Esophagus squamous epithelium (tissue), 5 donors: ENCODE results near the gene CAMK2G. TPM values are rescaled to one million over a fixed set of nuclear protein-coding genes. Genes with fewer than 3 reads are reported as not detected.
A peak's percentile ranks its signal among the peaks of the same experiment; 100 is the strongest.

Source experiments
- DNase-seq: peaks from one replicate; lab custom pipeline; 2025; lab: John Stamatoyannopoulos, UW
- H3K27ac ChIP-seq, 4 donors: fragments of 200-600 bp; sonication (generic); one replicate each; pipeline ENCODE4 v1.5.1; 2016 to 2019; ENCODE audit warnings: mild to moderate bottlenecking in 1 of 4
- H3K27me3 ChIP-seq, 4 donors: fragments of 200-600 bp; sonication (generic); 1 replicate in 3 of 4; 2 replicates in 1 of 4; pipeline versions ENCODE4 v1.5.1 to v1.6.0; 2017 to 2021; ENCODE audit warnings: antibody characterized with exemption in 1 of 4
- H3K36me3 ChIP-seq, 3 donors: fragments of 200-600 bp; sonication (generic); one replicate each; pipeline ENCODE4 v1.5.1; 2016 to 2019
- H3K4me1 ChIP-seq, 3 donors: fragments of 200-600 bp; sonication (generic); one replicate each; pipeline ENCODE4 v1.5.1; 2017 to 2019
- H3K4me3 ChIP-seq, 4 donors: fragments of 200-600 bp; sonication (generic); 1 replicate in 3 of 4; 2 replicates in 1 of 4; pipeline ENCODE4 v1.5.1; 2016 to 2019; ENCODE audit warnings: mild to moderate bottlenecking in 2 of 4, moderate library complexity in 1 of 4
- H3K9me3 ChIP-seq, 3 donors: fragments of 200-600 bp; sonication (generic); one replicate each; pipeline ENCODE4 v1.5.1; 2016 to 2019
- POLR2A ChIP-seq, 4 donors: fragments of 450-650 bp; IDR thresholded peaks; one replicate each; pipeline ENCODE4 v1.6.1; 2017; ENCODE audit warnings: antibody characterized with exemption in 4 of 4, mild to moderate bottlenecking in 4 of 4, moderate library complexity in 3 of 4
- WGBS, 2 donors: methylation state at CpG; one replicate each; pipeline ENCODE4 v1.1.5; 2018; 5-methylcytosine and 5-hydroxymethylcytosine counted together
- intact Hi-C: fragments of 100-400 bp; cut with DNase I; formaldehyde crosslinking; loops from one replicate; pipeline ENCODE4 v1.15.0; 2022
- total RNA-seq, 4 donors: library from RNA; depleted of rRNA; stranded (reverse); fragments of >200 nt; gene quantifications; one replicate each; pipeline ENCODE4 v1.1.0, GENCODE V29; 2016
- TF ChIP-seq, protein P1 (sequence below), 6 experiments: fragments of 450-650 bp in 4 of 6; fragments of 200-600 bp in 2 of 6; sonication (generic) in 2 of 6; IDR thresholded peaks; one replicate each; pipeline ENCODE4 v1.5.1; 2016 to 2019; ENCODE audit warnings: antibody characterized with exemption in 6 of 6, mild to moderate bottlenecking in 4 of 6, moderate library complexity in 4 of 6
- donor health status: DM: yes; HTN: yes; CAD: no.

The CAMK2G gene
- total RNA-seq, 4 donors from 2014 or later: 15.5 to 37.0 (median 28.6) TPM

DNA sequence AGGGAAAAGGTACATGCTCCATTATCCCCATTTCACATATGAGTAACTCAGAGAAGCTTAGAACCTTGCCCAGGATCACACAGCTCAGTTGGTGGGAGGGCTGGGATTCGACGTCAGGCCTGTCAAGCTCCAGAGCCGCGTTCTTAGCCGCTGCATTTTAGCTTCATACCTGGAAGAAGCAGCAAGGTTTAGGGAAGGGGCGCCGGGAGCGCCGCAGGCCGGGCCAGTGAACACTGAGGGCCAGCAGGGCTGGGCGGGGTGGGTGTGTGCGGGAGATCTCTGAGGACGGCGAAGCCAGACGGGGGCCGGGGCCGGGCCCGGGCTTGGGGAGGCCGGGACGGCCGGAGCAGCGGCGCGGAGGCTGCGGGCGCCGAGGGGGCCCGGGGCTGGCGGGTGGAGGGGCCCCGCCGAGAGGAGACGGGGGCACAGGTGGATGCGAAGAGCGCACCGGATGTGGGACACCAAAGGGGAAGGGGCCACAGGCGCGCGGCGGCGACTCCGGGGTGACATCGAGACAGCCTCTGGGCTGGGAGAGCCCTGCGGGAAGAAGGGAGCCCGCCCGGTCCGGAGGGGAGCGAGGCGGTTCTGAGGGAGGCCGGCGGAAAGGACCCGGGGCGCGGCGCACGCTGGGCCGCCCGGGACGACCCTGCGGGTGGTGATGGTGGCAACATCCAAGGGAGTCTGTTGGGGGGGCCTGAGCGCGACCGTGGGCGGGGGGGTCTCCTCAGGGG is 63.5 kb downstream of the CAMK2G start:
- no peak for DNase-seq
- 0 to 1% methylated on average over 5 to 14 of the region's 63 CpGs for WGBS, 2 donors
- intact Hi-C loops: no loop called here

DNA sequence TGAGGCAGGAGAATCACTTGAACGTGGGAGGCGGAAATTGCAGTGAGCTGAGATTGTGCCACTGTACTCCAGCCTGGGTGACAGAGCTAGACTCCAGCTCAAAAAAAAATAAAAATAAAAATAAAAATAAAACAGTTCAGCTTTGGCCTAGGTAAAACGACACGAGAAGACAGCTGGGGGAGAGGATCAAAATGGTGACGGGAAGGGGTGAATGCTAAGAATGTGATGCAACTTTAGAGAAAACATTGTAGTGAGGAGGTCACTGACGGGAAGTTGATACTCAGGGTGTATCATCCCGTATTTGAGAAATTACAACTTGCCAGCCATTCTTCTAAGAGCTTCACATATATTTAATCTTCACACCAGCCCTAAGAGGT is 64.0 kb downstream of the CAMK2G start:
- H3K27me3 ChIP-seq: no peaks in the 10 kb centered on the region
- H3K36me3 ChIP-seq: peaks cover 21 to 74% (median 28%) of the 10 kb centered on the region in 3 donors

More for the DNA sequence above, 63.5 kb downstream of the CAMK2G start:
- TF ChIP-seq POLR2A (IDR thresholded peaks at IDR 0.05): no peak
- TF ChIP-seq, protein P1, sequence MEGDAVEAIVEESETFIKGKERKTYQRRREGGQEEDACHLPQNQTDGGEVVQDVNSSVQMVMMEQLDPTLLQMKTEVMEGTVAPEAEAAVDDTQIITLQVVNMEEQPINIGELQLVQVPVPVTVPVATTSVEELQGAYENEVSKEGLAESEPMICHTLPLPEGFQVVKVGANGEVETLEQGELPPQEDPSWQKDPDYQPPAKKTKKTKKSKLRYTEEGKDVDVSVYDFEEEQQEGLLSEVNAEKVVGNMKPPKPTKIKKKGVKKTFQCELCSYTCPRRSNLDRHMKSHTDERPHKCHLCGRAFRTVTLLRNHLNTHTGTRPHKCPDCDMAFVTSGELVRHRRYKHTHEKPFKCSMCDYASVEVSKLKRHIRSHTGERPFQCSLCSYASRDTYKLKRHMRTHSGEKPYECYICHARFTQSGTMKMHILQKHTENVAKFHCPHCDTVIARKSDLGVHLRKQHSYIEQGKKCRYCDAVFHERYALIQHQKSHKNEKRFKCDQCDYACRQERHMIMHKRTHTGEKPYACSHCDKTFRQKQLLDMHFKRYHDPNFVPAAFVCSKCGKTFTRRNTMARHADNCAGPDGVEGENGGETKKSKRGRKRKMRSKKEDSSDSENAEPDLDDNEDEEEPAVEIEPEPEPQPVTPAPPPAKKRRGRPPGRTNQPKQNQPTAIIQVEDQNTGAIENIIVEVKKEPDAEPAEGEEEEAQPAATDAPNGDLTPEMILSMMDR (IDR thresholded peaks at IDR 0.05): no peak
- H3K36me3 ChIP-seq: peaks cover 17 to 74% (median 24%) of the 10 kb centered on the region in 3 donors
- H3K9me3 ChIP-seq: no peaks in the 10 kb centered on the region
- H3K27me3 ChIP-seq: no peaks in the 10 kb centered on the region
- H3K27ac ChIP-seq: peak overlapping the region; percentile 91 to 97 (median 96)
- H3K4me3 ChIP-seq: peak overlapping the region; percentile 90 to 99 (median 97)
- H3K4me1 ChIP-seq: peaks cover 9 to 82% (median 25%) of the 10 kb centered on the region in 3 donors

DNA sequence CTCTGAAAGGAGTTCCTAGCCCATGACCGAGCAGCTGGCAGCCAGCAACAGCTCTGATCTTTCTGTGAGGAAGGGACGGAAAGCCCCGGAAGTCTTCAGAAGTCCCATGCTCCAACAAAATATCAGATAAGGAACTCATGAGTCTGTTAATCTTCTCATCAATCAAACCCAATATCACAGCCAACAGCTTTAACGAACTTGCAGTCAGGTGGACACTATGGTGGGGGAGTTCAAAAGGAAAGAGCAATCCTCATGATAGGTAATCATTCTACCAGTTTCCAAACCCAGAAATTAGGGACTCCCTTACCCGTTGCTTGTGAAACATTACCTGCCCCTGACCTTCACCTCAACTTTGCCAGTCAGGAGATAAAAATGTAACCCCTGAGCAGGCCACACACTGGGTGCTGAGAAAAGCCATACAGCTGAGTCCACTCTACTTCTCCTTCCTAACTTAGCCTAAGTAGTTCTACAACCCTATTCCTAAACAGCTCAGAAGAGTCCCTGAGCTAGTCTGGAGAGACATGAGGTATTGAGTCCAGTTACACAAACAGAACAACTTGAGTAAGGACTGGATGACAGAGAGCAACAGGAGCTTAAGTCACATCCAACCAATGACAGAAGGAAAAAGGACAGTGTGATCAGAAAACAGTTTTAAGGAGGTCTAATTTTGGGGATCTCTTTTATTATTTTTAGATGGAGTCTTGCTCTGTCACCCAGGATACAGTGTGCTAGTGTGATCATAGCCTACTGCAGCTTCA is 65.1 kb downstream of the CAMK2G start:
- Histone ChIP-seq H3K9me3 (no peaks in the 10 kb centered on the region), H3K36me3 (peaks cover 27 to 74% (median 33%) of the 10 kb centered on the region in 3 donors), H3K27me3 (no peaks in the 10 kb centered on the region), H3K4me1 (peaks cover 9 to 69% (median 25%) of the 10 kb centered on the region in 3 donors), H3K27ac (no peak overlapping the region), H3K4me3 (no peak overlapping the region)
- TF ChIP-seq, protein P1 (IDR thresholded peaks at IDR 0.05): no peak
- no peak for TF ChIP-seq POLR2A (IDR thresholded peaks at IDR 0.05)
- intact Hi-C loops: no loop called here
- no peak for DNase-seq
- WGBS, 2 donors: 46 to 53% methylated on average over 2 to 5 of the region's 5 CpGs

More for the DNA sequence above, 64.0 kb downstream of the CAMK2G start:
- peak overlapping the region; percentile 91 to 97 (median 96) for H3K27ac ChIP-seq
- DNase-seq: no peak
- H3K4me3 ChIP-seq: peak overlapping the region; percentile 90 to 99 (median 97)
- TF ChIP-seq POLR2A (IDR thresholded peaks at IDR 0.05): no peak
- TF ChIP-seq, protein P1 (IDR thresholded peaks at IDR 0.05): no peak
- intact Hi-C loops: no loop called here
- 56 to 60% methylated on average over 7 of the region's 7 CpGs for WGBS, 2 donors
- H3K4me1 ChIP-seq: peaks cover 9 to 77% (median 25%) of the 10 kb centered on the region in 3 donors
- no peaks in the 10 kb centered on the region for H3K9me3 ChIP-seq

DNA sequence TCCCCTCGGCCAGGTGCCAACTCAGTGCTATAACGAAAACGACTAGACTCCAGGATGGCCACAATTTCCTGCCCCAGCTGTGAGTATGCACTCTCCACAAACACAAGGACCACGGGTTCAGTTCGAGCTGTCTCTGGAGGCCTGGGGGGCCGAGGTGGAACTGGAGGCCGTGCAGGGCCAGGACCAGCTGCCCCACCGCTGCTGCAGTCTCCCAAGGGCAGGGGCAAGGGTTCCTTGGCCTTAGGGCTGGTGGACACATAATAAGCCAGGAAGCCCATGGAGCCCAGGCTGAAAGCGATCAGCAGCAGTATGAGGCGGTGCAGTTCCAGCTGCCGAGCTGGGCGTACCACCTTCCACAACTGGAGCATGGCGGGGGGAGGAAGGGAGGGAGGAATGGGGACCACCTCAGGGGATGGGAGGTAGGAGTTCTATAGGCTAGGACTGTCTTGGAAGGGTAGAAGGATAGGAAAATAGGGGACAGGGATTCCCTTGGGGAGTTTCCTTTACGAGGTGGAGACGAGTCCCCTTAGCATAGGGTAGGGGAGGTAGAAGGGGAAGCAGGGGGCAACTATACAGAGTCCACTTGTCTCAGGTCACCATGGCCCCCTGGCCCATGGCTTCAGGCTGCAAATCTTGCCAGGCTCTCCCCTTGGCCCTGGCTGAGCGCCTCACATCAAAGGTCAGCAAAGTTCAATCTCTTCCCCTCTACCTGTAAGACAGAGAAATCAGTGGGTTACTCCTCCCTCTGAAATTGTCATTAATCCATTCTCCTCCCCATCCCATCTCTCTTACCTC is 66.1 kb downstream of the CAMK2G start:
- peaks cover 10 to 71% (median 25%) of the 10 kb centered on the region in 3 donors for H3K4me1 ChIP-seq
- DNase-seq: no peak
- intact Hi-C loops: no loop called here
- H3K9me3 ChIP-seq: no peaks in the 10 kb centered on the region
- H3K27ac ChIP-seq: peak overlapping the region in 1 of 4 donors; percentile 6
- WGBS, 2 donors: 91 to 93% methylated on average over 9 to 11 of the region's 16 CpGs
- peak overlapping the region in 1 of 4 donors; percentile 16 for H3K4me3 ChIP-seq
- H3K36me3 ChIP-seq: peaks cover 28 to 74% (median 33%) of the 10 kb centered on the region in 3 donors
- no peak for TF ChIP-seq POLR2A (IDR thresholded peaks at IDR 0.05)
- TF ChIP-seq, protein P1 (IDR thresholded peaks at IDR 0.05): no peak
- no peaks in the 10 kb centered on the region for H3K27me3 ChIP-seq
